Inferior parietal cortex (tissue), 1 donor: Measurements from ENCODE around the gene DNAAF5.
"Not testable (repeated sequence)": the region's sequence is repeated elsewhere in the genome, so short reads cannot be mapped to it uniquely, and the experiment has no call there.

Source experiments
- DNase-seq: peaks from one replicate; pipeline ENCODE4 v3.0.0-alpha.2; 2016; ENCODE audit errors: extremely low spot score

The DNAAF5 gene

DNA sequence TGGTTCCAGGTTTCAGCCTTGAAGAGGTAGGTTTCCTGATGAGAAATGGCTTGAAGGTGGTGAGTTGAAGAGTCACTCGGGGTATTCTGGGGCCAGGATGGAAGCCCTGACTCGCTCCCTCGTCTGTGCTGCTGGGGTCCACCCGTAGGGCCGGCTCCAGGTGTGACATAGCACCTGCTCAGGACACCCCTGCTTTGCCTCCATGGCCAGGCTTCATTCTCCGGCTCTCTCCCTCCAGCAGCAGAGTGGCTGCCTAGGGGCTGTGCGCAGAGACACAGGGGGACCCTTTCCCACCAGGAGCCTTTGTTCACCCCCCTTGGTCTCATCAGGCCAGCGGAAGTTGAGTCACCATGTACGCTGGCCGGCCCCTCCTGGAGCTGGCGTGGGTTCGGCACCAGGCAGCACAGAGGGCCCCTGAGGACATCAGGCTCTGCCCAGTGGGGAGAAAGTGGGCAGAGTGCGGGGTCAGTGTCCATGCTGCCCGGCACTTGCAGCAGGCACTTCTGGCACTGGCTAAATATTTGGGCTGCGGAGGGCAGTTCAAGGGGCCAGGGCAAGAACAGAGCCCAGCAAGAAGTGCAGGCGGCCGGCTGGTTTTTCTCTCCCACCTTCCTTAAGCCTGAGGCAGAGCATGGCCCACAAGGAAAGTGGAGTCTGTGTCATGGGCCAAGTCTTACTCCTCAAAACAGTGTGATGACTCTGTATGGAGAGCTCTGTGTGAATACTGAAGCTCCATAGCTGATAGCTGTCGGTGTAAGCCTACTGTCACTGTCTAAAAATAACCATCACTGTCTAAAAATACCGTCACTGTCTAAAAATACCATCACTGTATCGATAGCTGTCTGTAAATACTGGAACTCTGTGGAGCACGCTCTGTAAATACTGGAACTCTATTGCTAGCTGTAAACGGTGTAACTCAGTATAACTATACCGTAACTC lies 4.3 kb downstream of the DNAAF5 start:
- no peak for DNase-seq

DNA sequence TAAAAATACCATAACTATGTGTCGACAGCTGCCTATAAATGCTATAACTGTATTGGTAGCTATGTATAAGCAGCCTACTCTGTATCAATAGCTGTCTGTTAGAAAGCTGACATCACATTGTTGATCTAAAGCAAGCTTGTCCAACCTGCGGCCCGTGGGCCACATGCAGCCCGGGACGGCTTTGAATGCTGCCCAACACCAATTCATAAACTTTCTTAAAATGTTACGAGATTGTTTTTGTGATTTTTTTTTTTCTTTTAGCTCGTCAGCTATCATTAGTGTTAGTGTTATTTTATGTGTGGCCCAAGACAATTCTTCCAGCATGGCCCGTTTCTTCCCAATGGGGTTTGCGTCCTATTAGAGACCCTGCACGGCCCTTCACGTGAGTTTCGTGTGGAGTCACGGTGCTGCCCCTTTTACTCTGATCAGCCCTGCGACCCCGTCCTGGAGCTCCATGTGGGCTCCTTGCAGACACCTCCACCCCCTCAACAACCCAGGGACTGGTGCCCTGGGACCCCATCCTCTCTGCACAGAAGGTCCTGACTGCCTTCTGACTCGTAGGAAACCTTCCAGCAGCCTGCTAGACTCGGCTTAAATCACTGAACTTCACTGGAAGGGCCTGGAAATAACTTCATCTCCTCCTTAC lies 5.1 kb downstream of the DNAAF5 start:
- no peak for DNase-seq

DNA sequence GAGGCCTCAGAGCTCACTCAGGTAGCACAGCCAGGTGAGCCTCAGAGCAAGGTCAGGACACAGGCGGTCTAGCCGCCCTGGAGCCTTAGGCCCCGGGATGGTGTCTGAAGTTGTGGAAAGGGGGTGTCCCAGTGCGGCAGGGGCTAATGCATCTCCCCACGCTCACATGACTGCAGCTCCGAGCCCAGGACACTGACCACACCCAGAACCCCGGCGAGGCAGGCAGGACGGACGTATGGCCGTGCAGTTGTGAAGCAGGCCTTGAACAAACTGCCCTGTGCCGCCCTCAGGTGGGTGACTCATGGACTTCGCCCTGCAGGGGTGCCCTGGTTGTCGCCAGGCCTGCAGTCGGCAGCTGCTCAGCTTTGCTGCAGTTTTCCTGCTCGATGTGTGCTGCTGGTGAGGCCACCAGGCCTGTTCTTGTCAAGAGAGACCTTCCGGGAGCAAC lies 5.6 kb downstream of the DNAAF5 start:
- no peak for DNase-seq

DNA sequence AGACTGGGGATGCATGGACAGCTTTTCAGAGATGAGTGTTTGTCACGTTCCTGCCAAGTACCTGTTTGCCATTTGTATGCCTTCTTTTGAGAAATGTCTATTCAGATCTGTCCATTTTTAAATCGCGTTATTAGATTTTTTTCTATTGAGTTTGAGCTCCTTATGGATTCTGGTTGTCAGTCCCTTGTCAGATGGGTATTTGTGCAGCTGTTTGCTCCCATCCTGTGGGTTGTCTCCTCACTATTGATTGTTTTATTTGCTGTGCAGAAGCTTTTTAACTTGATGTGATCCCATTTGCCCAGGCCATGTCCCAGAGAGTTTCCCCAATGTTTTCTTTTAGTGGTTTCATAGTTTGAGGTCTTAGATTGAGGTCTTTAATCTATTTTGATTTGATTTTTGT lies 6.1 kb downstream of the DNAAF5 start:
- DNase-seq: no peak

DNA sequence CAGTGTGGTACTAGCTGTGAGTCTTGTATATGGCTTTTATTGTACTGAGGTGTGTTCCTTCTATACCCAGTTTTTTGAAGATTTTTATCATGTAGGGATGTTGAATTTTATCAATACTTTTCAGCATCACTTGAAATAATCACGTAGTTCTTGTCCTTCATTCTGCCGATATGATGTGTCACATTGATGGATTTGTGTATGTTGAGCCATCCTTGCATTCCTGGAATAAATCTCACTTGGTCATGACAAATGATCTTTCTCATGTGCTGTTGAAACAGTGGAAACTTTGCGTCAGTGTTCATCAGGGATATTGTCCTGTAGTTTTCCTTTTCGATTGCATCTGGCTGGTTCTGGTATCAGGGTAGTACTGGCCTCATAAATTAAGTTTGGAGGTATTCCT lies 7.7 kb downstream of the DNAAF5 start:
- no peak for DNase-seq

DNA sequence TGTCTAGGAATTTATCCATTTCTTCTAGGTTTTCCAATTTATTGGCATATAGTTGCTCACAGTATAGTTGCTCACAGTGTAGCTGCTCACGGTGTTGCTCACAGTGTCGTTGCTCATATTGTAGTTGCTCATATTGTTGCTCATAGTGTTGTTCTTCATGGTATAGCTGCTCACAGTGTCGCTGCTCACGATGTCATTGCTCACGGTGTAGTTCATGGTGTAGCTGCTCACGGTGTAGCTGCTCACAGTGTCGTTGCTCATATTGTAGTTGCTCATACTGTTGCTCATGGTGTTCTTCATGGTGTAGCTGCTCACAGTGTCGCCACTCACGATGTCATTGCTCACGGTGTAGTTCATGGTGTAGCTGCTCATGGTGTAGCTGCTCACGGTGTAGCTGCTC lies 8.3 kb downstream of the DNAAF5 start:
- no peak for DNase-seq

DNA sequence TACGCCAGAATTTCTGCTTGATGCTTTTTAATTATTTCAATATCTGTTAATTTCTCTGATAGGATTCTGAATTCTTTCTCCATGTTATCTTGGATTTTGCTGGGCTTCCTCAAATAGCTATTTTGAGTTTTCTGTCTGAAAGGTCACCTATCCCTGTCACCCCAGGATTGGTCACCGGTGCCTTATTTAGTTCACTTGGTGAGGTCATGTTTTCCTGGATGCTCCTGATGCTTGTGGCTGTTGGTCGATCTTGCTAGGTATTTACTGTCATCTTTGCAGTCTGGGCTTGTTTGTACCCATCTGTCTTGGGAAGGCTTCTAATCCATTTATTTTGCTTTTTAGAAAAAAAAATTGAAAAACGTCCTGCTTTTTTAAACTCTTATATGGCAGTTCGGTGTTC lies 11.7 kb downstream of the DNAAF5 start:
- no peak for DNase-seq

DNA sequence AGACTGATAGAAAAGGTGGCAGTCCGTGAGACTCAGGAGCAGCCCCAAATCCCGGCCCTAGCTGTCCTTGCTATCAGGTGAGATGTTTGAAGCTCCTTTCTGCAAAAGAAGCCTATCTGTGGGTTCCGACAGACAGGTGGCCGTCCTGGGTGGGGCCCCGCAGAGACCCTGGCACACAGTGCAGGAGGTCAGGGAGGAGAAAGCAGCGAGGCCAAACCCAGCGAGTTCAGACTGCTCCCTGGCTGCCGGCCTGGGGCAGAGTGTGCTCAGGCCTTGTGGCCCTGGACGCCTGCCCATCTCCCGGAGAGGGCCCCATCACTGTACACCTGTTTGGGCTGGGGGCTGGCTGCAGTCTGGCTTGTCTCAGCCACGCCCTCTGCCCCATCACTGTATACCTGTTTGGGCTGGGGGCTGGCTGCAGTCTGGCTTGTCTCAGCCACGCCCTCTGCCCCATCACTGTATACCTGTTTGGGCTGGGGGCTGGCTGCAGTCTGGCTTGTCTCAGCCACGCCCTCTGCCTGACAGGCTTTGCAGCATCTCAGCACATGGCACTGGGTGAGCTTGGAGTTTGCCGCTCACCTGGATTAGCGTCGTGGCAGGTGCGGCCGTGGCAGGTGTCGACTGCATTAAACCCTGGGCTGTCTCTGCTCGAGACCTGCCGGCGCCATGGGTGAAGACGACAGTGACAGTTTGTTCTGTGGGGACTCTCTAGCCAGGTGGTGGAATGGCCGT lies 12.4 kb downstream of the DNAAF5 start:
- no peak for DNase-seq

DNA sequence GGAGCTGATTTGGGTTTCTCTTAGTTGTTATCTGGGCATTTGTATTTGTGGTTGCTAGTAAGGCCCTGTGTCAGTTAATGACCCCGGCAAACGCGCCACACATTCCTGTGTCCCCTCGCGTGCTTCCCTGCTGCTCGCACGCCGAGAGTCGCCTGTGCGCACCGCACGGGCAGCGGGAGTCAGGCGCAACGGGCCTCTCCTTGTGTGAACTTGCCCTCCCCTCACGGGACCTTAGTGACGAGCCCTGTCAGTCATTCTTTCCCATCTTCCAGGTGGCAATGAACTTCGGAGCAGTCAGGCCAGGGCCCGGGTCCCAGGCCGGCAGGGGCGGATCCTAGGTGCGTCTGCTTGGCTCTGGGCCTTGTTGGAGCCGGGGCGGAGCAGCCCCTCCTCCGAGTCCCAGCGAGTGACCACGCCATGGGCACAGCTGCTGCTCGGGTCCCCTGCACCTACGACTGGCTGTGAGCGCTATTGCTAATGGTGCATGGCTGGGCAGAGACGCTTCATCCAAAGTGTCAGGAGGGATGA lies 13.0 kb downstream of the DNAAF5 start:
- DNase-seq: no peak

DNA sequence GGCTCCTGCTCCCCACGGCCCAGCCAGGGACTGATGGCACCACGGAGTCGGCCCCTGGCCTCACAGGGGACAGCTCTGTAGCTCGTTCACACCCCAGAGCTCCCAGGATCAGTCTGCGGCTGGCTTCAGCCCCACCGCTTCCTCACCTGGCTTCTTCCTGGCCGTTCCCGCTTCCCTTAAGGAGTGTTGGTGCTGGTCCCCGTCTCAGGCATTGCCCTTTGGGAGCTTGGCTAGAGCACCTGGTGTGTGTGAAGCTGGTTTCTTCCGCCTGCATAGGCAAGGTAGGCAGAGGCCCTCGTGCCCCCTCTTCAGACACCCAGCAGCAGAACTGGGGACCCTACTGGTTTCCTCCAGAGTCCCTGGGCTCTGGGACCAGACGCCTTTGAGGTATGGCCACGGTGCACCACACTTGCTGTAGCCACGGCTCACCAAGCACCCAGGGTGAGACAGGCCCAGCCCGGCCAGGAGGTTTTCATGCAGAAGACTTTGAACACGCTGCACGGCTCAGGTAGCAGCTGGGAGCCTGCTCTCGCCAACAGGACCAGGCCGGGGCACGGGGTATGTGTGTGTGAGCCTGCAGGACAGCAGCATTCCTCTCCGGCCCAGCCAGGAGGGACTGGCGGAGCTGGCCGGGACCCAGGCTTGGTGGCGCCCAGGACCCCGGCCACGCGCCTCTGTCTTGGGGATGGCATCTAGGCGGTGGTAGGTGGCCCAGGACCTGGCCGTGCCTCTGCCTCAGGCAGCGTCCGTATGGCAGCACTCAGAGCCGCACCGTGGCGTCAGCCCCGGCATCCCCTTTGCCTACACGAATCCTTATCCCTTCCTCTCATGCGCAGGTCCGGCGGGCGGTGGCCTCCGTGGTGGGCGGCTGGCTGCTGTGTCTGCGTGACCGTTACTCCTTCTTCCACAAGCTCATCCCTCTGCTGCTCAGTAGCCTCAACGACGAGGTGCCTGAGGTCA lies 13.8 kb downstream of the DNAAF5 start:
- DNase-seq: no peak

DNA sequence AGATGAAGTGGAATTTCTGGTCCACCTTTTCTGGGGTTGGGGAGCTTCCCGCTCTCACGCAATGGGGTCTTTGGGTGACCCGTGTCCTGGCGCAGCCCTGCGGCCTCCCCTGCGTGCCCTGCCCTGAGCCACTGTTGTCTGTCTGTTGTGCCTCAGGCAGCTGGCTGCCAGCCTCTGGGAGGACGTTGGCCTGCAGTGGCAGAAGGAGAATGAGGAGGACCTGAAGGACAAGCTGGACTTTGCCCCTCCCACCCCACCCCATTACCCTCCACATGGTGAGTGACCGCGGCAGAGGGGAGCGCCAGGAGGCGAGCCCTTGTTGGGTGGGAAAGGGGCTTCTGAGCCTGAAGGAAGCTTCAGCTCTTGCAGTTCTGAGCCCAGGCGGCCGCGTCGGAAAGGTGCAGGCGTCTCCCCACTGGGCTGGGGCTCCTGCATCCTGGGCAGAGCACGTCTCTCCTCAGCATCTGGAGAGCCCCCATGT lies 14.7 kb downstream of the DNAAF5 start:
- DNase-seq: no peak

DNA sequence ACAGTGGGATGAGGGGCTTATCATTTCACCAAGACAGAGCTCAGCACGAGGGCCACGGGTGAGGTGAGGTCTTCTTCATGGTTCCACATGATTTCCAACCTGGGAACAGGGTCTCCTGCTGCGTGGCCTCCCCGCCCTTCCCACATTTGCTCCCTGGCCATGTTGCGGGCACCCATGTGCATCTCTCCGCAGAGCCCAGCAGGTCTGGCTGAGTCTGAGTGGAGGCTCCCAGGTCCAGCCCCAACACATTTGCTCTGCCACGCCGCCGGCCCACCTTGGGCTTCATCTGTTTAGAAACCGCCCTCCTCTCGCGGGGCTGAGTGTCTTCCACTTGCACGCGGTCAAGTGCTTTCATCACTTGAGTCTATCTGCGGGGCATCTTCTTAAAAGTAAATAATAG lies 15.4 kb downstream of the DNAAF5 start:
- no peak for DNase-seq

DNA sequence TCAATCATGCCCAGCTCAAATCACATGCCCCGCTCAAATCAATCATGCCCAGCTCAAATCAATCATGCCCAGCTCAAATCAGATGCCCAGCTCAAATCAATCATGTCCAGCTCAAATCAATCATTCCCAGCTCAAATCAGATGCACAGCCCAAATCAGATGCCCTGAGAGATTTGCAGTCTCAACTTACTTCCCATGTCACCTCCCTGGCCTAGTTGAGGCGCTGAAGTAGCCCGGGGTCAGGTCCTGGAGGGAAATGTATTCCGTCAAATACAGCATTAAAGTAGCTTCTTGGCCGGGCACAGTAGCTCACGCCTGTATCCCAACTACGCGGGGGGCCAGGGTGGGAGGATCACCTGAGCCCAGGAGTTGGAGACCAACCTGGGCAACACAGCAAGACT lies 16.3 kb downstream of the DNAAF5 start:
- DNase-seq: no peak

DNA sequence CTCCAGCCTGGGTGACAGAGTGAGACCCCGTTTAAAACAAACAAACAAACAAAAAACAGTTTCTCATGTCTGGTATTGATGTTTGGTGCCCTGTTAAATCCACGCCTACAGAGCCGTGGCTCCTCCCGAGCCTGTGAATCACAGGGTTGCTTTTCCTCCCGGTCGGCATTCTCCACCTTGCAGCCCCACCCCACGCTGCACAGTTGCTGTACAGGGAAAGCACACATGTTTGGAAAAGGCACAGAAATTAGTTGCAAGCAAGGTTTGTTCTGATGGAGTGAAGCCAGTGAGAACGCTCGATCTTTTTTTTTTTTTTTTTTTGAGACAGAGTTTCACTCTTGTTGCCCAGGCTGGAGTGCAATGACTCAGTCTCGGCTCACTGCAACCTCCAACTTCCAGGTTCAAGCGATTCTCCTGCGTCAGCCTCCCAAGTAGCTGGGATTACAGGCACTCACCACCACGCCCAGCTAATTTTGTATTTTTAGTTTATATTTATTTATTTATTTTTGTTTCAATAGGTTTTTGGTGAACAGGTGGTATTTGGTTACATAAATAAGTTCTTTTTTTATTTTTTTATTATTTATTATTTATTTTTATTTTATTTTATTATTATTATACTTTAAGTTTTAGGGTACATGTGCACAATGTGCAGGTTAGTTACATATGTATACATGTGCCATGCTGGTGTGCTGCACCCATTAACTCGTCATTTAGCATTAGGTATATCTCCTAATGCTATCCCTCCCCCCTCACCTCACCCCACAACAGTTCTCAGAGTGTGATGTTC lies 17.0 kb downstream of the DNAAF5 start:
- DNase-seq: not testable (repeated sequence)

DNA sequence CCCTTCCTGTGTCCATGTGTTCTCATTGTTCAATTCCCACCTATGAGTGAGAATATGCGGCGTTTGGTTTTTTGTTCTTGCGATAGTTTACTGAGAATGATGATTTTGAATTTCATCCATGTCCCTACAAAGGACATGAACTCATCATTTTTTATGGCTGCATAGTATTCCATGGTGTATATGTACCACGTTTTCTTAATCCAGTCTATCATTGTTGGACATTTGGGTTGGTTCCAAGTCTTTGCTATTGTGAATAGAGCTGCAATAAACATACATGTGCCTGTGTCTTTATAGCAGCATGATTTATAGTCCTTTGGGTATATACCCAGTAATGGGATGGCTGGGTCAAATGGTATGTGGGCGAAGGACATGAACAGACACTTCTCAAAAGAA lies 17.6 kb downstream of the DNAAF5 start:
- DNase-seq: not testable (repeated sequence)

DNA sequence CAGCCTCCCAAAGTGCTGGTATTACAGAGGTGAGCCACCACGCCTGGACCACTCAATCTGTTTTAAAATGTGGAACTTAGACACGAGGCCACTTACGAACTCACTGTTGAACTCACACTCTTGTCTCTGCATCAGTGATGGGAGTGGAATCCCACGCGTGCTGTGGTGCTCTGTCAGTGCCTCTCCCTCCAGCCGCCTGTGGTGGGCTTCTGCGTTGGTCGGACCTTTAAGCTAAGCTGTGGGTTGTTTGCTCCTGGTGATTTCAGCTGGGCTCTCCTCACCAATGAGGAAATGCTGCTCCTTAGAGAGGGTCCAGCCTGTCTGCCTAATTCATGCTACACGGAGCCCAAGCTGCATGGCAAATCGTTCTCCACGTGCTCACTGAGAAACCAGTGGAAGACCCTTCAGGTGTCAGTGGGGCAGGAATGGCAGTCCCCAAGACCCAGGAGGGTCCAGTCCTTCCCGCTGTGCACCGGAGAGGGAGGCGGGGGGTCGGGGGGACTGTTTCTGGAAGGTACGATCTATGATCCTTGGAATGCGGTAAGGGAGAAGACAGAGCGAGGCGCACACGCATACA lies 18.4 kb downstream of the DNAAF5 start:
- no peak for DNase-seq

DNA sequence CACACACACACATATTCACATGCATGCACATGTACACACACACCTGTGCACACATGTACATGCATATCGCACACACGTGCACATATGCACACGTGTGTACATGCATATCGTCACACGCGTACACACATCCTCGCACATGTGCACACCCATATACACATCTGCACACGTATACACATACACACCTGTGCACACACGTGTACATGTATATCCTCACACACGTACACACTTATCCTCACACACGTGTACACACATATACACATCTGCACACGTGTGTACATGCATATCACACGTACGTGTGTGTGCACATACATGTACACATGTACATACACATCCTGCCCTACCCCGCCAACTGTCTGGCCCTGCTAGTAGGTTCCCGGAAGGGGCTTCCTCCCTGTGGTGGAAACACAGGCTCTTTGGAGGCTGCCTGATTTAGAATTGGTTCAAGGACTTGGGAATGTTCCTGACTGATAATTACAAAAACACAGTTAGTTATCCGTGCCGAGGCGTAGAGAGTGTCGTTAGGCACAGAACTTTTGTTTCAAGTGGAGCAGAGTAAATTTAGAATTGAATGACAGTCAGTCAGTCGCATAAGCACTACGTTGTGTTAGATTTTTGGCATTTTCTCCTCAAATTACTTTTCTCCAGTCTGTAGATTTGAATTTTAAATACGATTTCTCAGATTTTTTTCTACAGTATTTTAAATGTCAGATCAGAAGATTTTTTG lies 19.1 kb downstream of the DNAAF5 start:
- DNase-seq: no peak

DNA sequence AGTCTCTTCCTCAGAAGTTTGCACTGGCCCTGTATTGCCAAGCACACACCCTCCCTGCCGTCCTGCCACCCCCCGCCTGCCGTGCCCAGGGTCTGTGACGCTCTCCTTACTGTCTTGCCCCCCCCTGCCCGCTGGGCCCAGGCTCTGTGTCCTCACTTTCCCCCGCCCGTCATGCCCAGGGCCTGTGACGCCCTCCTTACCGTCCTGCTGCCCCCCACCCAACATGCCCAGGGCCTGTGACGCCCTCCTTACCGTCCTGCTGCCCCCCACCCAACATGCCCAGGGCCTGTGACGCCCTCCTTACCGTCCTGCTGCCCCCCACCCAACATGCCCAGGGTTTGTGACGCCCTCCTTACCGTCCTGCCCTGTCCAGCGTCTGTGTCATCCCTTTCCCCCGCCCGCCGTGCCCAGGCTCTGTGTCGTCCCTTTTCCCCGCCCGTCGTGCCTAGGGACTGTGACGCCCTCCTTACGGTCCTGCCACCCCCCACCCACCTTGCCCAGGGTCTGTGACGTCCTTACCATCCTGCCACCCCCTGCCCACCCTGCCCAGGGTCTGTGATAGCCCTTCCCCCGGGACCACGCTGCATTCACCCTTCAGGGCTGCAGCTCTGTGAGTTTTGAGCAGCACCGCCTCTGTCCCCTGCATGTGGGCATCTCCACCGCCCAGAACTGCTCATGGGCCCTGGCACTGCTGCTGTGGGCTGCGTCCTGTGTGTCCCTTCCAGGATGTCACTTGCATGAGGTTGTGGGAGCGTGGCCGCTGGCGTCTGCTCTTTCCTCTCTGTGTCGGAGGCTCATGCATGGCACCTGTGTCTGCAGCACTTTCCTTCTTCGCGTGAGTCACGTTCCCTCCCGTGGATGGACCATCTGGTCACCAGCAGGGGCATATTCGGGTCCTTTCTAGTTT lies 19.9 kb downstream of the DNAAF5 start:
- DNase-seq: no peak
